K562 (cell line): ENCODE data around the gene ERVW-1. TPM values are rescaled to one million over a fixed set of nuclear protein-coding genes. Genes with fewer than 3 reads are reported as not detected.

ENCODE experiments used
- ATAC-seq: fragments of 200-7000 bp; cut with Tn5 transposase; 3 replicates; pipeline ENCODE4 v1.9.1; 2020; ENCODE audit warnings: moderate library complexity
- BruUV-seq: library from RNA; stranded (reverse); fragments of 400-500 nt; replicated peaks from 2 replicates; lab custom pipeline; 2021; lab: Mats Ljungman, UMichigan
- CTCF ChIA-PET: fragments of 300-600 bp; formaldehyde crosslinking; extraction: SDS; loops from one replicate; lab custom pipeline; 2021; ENCODE audit warnings: low intra/inter-chr PET ratio; lab: Yijun Ruan, JAX
- POLR2A ChIA-PET: fragments of 300-600, 350-650 bp; sonication (Branson Sonifier 250); formaldehyde crosslinking; extraction: SDS; loops from one replicate; lab custom pipeline; 2021; ENCODE audit warnings: antibody characterized with exemption, inconsistent platforms; lab: Yijun Ruan, JAX
- DNase-seq, 4 experiments: peaks; one replicate each; pipeline versions ENCODE4 v3.0.0 to v3.0.0-alpha.2; 2011 to 2018; ENCODE audit warnings: low spot score in 3 of 4, mixed read lengths in 3 of 4; ENCODE audit errors: extremely low read depth in 1 of 4
- FAIRE-seq: peaks from 2 replicates; lab custom pipeline; 2011; peaks lifted over from hg19 to GRCh38; lab: Jason Lieb, UNC
- H2AFZ ChIP-seq: 2 replicates; pipeline ENCODE4 v1.6.0; 2011; ENCODE audit warnings: low read depth, low read length, control low read depth, inconsistent platforms
- H3K27ac ChIP-seq: fragments of 200-600 bp; 3 replicates; pipeline ENCODE4 v1.8.0; 2011; ENCODE audit warnings: low read depth, mild to moderate bottlenecking, control low read depth, inconsistent platforms, low read length, moderate library complexity, mixed read lengths; ENCODE audit errors: extremely low read depth
- H3K27me3 ChIP-seq, 2 experiments: fragments of 300-600 bp in 1 of 2; 2 replicates in 1 of 2; 3 replicates in 1 of 2; pipeline versions ENCODE4 v1.6.0 to v1.8.0; 2011; ENCODE audit warnings: inconsistent platforms in 2 of 2, low read length in 2 of 2, mild to moderate bottlenecking in 1 of 2, mixed read lengths in 1 of 2, moderate library complexity in 1 of 2; ENCODE audit not compliant: control insufficient read depth in 2 of 2, insufficient read depth in 2 of 2
- H3K36me3 ChIP-seq: fragments of 300-600 bp; 3 replicates; pipeline ENCODE4 v1.8.0; 2011; ENCODE audit warnings: mild to moderate bottlenecking, low read length, inconsistent platforms; ENCODE audit not compliant: control insufficient read depth, insufficient read depth
- H3K4me1 ChIP-seq, 2 experiments: fragments of 200-600 bp in 1 of 2; replicated peaks in 1 of 2; 2 replicates in 1 of 2; 3 replicates in 1 of 2; pipeline versions ENCODE4 v1.5.1 to v1.8.0; 2011; ENCODE audit warnings: inconsistent platforms in 2 of 2, low read length in 2 of 2, mild to moderate bottlenecking in 1 of 2, mixed read lengths in 1 of 2, moderate library complexity in 1 of 2; ENCODE audit not compliant: control insufficient read depth in 2 of 2, insufficient read depth in 2 of 2
- H3K4me2 ChIP-seq: 2 replicates; pipeline ENCODE4 v1.6.1; 2011; ENCODE audit warnings: low read length, control low read depth, inconsistent platforms, mixed read lengths; ENCODE audit not compliant: insufficient read depth
- H3K4me3 ChIP-seq: fragments of 200-600 bp; sonication (generic), shearing (Covaris generic); 2 replicates; pipeline ENCODE4 v1.5.1; 2016; ENCODE audit warnings: control low read depth, inconsistent platforms
- H3K79me2 ChIP-seq: fragments of 200-600 bp; 3 replicates; pipeline ENCODE4 v1.8.0; 2011; ENCODE audit warnings: low read length, inconsistent platforms; ENCODE audit not compliant: control insufficient read depth, insufficient read depth
- H3K9ac ChIP-seq, 2 experiments: 2 replicates each; pipeline versions ENCODE4 v1.6.0 to v1.6.1; 2011; ENCODE audit warnings: low read depth in 2 of 2, low read length in 2 of 2, control low read depth in 1 of 2, inconsistent platforms in 1 of 2, mild to moderate bottlenecking in 1 of 2, mixed read lengths in 1 of 2; ENCODE audit not compliant: insufficient read depth in 1 of 2
- H3K9me1 ChIP-seq: one replicate; pipeline ENCODE4 v1.6.0; 2011; ENCODE audit warnings: inconsistent platforms, mild to moderate bottlenecking, low read length, moderate library complexity; ENCODE audit not compliant: control insufficient read depth, insufficient read depth
- H3K9me3 ChIP-seq: replicated peaks from 2 replicates; pipeline ENCODE4 v1.5.1; 2011; ENCODE audit warnings: low read depth, low read length, inconsistent platforms; ENCODE audit not compliant: control insufficient read depth, insufficient read depth
- H4K20me1 ChIP-seq: replicated peaks from 2 replicates; pipeline ENCODE4 v1.6.1; 2011; ENCODE audit warnings: low read length, inconsistent platforms, mixed read lengths; ENCODE audit not compliant: control insufficient read depth, insufficient read depth
- CAMTA2 ChIP-seq: fragments of 250-450 bp; sonication (Bioruptor Pico); conservative IDR thresholded peaks from 2 replicates; pipeline ENCODE4 v1.5.1; 2022
- DEAF1 ChIP-seq: fragments of 450-650 bp; formaldehyde crosslinking; IDR thresholded peaks from 2 replicates; pipeline ENCODE4 v1.4.0; 2020; ENCODE audit warnings: mild to moderate bottlenecking, moderate library complexity
- E2F6 ChIP-seq, 2 experiments: IDR thresholded peaks; 2 replicates each; pipeline ENCODE4 v1.6.1; 2011; ENCODE audit warnings: borderline replicate concordance in 1 of 2, control low read depth in 1 of 2, low read depth in 1 of 2, low read length in 1 of 2, mild to moderate bottlenecking in 1 of 2, mixed read lengths in 1 of 2, moderate library complexity in 1 of 2; ENCODE audit not compliant: insufficient read depth in 1 of 2, insufficient read length in 1 of 2, poor library complexity in 1 of 2, severe bottlenecking in 1 of 2; ENCODE audit errors: extremely low read depth in 1 of 2
- HOXB6 ChIP-seq: fragments of 250-450 bp; sonication (Bioruptor Pico); IDR thresholded peaks from 2 replicates; pipeline ENCODE4 v1.5.1; 2022; ENCODE audit warnings: mild to moderate bottlenecking, borderline replicate concordance
- MEF2D ChIP-seq: conservative IDR thresholded peaks from 2 replicates; pipeline ENCODE4 v1.6.1; 2016; ENCODE audit warnings: low read depth, missing genetic modification characterization, missing compliant biosample characterization
- PREB ChIP-seq: sonication (generic); formaldehyde crosslinking; IDR thresholded peaks from 2 replicates; pipeline ENCODE4 v1.8.1; 2023; ENCODE audit warnings: mild to moderate bottlenecking, missing genetic modification reagents
- SIRT6 ChIP-seq: IDR thresholded peaks from one replicate; pipeline ENCODE4 v1.6.1; 2012; ENCODE audit warnings: low read depth, mild to moderate bottlenecking, control low read depth, inconsistent platforms, low read length, moderate library complexity
- TCFL5 ChIP-seq: fragments of 250-450 bp; sonication (Bioruptor Pico); conservative IDR thresholded peaks from 2 replicates; pipeline ENCODE4 v1.6.1; 2021; ENCODE audit warnings: mild to moderate bottlenecking, moderate library complexity, matching md5 sums
- ZBTB1 ChIP-seq: sonication (generic); formaldehyde crosslinking; IDR thresholded peaks from 2 replicates; pipeline ENCODE4 v1.8.1; 2023; ENCODE audit warnings: missing genetic modification reagents, low read depth, mild to moderate bottlenecking, borderline replicate concordance
- ZNF518B ChIP-seq: fragments of 250-450 bp; sonication (Bioruptor Pico); IDR thresholded peaks from 2 replicates; pipeline ENCODE4 v1.5.0; 2021; ENCODE audit warnings: mild to moderate bottlenecking, moderate library complexity
- ZNF586 ChIP-seq: fragments of 450-650 bp; formaldehyde crosslinking; conservative IDR thresholded peaks from 2 replicates; pipeline ENCODE4 v1.4.0; 2020; ENCODE audit warnings: mild to moderate bottlenecking, moderate library complexity
- WGBS: fragments of 100-300 bp; shearing (Covaris generic); methylation state at CpG from one replicate; pipeline ENCODE4 v1.1.6; 2016; ENCODE audit warnings: low coverage, mixed read lengths; ENCODE audit not compliant: insufficient coverage; ENCODE audit errors: missing lambda C conversion rate; 5-methylcytosine and 5-hydroxymethylcytosine counted together
- in situ Hi-C: fragments of 300-500 bp; cut with MboI; formaldehyde crosslinking; loops from 4 replicates; pipeline ENCODE4 v1.15.0; 2018; ENCODE audit warnings: inconsistent platforms, mixed read lengths
- intact Hi-C: fragments of 100-400 bp; cut with micrococcal nuclease; formaldehyde crosslinking; loops from 2 replicates; pipeline ENCODE4 v1.14.2; 2022
- polyA plus RNA-seq, 8 experiments: library from polyadenylated mRNA; depleted of rRNA in 4 of 8; stranded (reverse) in 5 of 8; unstranded in 3 of 8; fragments of >200 nt; fragmentation: Nextera tagmentation in 2 of 8; fragmentation: Illumina TruSeq in 1 of 8; extraction: Ambion mirVana in 2 of 8; extraction: Trizol in 1 of 8; gene quantifications; 2 replicates each; pipeline versions ENCODE4 v1.2.1 to v1.2.3, GENCODE V29; 2011 to 2014; ENCODE audit warnings: inconsistent platforms in 1 of 8, missing spikeins in 1 of 8
- total RNA-seq, 7 experiments: library from RNA; depleted of rRNA in 6 of 7; stranded (reverse); fragments of >200 nt in 6 of 7; fragmentation: Illumina TruSeq in 2 of 7; extraction: Trizol in 2 of 7; gene quantifications; 2 replicates each; pipeline versions ENCODE4 v1.2.1 to v1.2.3, GENCODE V29; 2011 to 2021; ENCODE audit warnings: low replicate concordance in 1 of 7

The ERVW-1 gene
- total and polyA plus RNA-seq, 9 of the 15 experiments (the other 6 are each of a cell fraction or from before 2014, with no cell fraction given): not detected

GRCh38 chr7:92456236-92456635 is 21.5 kb downstream of the ERVW-1 start:
- H4K20me1 ChIP-seq: no peaks in the 10 kb centered on the region
- 95% methylated on average over 2 of the region's 2 CpGs for whole genome bisulfite sequencing
- FAIRE-seq (no peak), ATAC-seq (no peak), DNase-seq (no peak)
- H3K9ac ChIP-seq: no peak overlapping the region
- peaks cover 65% of the 10 kb centered on the region for H3K36me3 ChIP-seq
- BruUV-seq: no TSS peak
- intact Hi-C loops: no loop called here
- ChIA-PET POLR2A (no interaction called here), CTCF (no interaction called here)
- no peaks in the 10 kb centered on the region for H3K9me1 ChIP-seq
- H3K4me2 ChIP-seq: no peak overlapping the region
- H3K27ac ChIP-seq: no peak overlapping the region
- in situ Hi-C loops: no loop called here
- no peak overlapping the region for H3K4me3 ChIP-seq
- no peaks in the 10 kb centered on the region for H3K79me2 ChIP-seq
- H3K9me3 ChIP-seq: no peaks in the 10 kb centered on the region
- no peak overlapping the region for H2AFZ ChIP-seq
- no peaks in the 10 kb centered on the region for H3K27me3 ChIP-seq
- H3K4me1 ChIP-seq: peaks cover 0 to 4% of the 10 kb centered on the region in 2 experiments; a peak in 2 of 5 replicates
- TF ChIP-seq DEAF1: no peak
- TF ChIP-seq TCFL5 (CRISPR knock-in tag): no peak
- TF ChIP-seq ZBTB1 (CRISPR knock-in tag): no peak
- TF ChIP-seq CAMTA2 (CRISPR knock-in tag): no peak
- TF ChIP-seq ZNF586 (CRISPR knock-in tag): no peak
- no peak for TF ChIP-seq PREB
- no peak for TF ChIP-seq E2F6 (IDR thresholded peaks at IDR 0.05; ENCODE audit: borderline replicate concordance in 1 of 2, extremely low read depth in 1 of 2, insufficient read depth in 1 of 2, insufficient read length in 1 of 2, low read depth in 1 of 2, low read length in 1 of 2, poor library complexity in 1 of 2, severe bottlenecking in 1 of 2)
- no peak for TF ChIP-seq MEF2D
- no peak for TF ChIP-seq HOXB6 (CRISPR knock-in tag)
- no peak for TF ChIP-seq SIRT6
- no peak for TF ChIP-seq ZNF518B
